HepG2 (cell line): ENCODE results near the gene TLK2.

ENCODE experiments used
- SIN3A ChIP-seq: IDR thresholded peaks from 2 replicates; pipeline ENCODE4 v1.6.1; 2011; ENCODE audit warnings: low read depth, mild to moderate bottlenecking, control low read depth, low read length, borderline replicate concordance
- ZNF430 ChIP-seq: sonication (generic); formaldehyde crosslinking; IDR thresholded peaks from 2 replicates; pipeline ENCODE4 v1.9.0; 2021; ENCODE audit warnings: mild to moderate bottlenecking, missing genetic modification reagents
- TF ChIP-seq, protein P1 (sequence below): sonication (generic); formaldehyde crosslinking; IDR thresholded peaks from 2 replicates; pipeline ENCODE4 v1.5.0; 2020; ENCODE audit warnings: mild to moderate bottlenecking, missing genetic modification reagents, moderate library complexity

GRCh38 chr17:62587554-62587953 is 108.9 kb downstream of the TLK2 start:
- TF ChIP-seq SIN3A = no peak
- TF ChIP-seq, protein P1, sequence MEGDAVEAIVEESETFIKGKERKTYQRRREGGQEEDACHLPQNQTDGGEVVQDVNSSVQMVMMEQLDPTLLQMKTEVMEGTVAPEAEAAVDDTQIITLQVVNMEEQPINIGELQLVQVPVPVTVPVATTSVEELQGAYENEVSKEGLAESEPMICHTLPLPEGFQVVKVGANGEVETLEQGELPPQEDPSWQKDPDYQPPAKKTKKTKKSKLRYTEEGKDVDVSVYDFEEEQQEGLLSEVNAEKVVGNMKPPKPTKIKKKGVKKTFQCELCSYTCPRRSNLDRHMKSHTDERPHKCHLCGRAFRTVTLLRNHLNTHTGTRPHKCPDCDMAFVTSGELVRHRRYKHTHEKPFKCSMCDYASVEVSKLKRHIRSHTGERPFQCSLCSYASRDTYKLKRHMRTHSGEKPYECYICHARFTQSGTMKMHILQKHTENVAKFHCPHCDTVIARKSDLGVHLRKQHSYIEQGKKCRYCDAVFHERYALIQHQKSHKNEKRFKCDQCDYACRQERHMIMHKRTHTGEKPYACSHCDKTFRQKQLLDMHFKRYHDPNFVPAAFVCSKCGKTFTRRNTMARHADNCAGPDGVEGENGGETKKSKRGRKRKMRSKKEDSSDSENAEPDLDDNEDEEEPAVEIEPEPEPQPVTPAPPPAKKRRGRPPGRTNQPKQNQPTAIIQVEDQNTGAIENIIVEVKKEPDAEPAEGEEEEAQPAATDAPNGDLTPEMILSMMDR (CRISPR knock-in tag) = no peak
- TF ChIP-seq ZNF430 (CRISPR knock-in tag) = no peak
